Measurements from ENCODE around the gene CORO1C. TPM values are rescaled to one million over a fixed set of nuclear protein-coding genes. Genes with fewer than 3 reads are reported as not detected.

Gene CORO1C
- total and polyA plus RNA-seq, 9 of the 15 experiments (the other 6 are each of a cell fraction or from before 2014, with no cell fraction given), result 55.2 to 280 (median 150) TPM

DNA sequence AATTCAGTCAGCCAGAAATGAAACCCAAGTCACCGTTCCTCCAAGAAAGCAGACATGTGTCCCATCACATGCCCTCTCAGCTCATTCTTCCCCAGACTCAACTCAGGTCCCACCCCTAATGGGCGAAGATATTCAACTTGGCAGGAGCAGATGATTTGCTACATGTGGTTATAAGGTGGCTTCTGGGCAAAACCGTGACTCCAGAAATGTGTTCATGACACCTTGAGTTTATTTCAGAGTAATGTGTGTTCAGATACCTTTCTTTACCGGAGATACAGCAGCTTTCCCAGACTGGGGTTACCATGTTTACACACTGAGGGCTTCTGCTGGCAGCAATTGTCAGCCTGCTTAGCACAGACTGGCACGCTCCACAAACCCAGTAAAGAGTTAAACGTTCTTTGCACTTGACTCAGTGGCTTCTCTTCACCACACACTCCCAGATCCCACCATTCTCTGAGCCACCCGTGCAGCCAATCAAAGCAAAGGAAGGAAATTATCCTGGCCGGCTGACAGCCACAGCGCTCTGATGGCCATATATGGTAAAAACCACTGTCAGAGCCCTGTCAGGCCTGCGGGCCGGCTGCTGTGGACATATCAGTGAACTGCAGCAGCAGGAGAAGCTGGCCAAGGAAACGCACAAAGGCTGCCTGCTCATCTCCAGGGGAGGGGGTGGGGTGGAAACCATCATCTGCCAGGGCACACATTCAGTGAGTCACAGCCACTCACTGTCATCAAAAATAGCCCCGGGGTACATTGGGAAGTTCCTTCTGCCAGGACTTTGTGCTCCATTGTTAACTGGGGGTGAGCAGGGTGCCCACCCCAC is 39.9 kb downstream of the CORO1C start (continued):
- TF ChIP-seq, protein P1, sequence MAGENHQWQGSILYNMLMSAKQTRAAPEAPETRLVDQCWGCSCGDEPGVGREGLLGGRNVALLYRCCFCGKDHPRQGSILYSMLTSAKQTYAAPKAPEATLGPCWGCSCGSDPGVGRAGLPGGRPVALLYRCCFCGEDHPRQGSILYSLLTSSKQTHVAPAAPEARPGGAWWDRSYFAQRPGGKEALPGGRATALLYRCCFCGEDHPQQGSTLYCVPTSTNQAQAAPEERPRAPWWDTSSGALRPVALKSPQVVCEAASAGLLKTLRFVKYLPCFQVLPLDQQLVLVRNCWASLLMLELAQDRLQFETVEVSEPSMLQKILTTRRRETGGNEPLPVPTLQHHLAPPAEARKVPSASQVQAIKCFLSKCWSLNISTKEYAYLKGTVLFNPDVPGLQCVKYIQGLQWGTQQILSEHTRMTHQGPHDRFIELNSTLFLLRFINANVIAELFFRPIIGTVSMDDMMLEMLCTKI (IDR thresholded peaks at IDR 0.05; ENCODE audit: partially characterized antibody), result no peak
- TF ChIP-seq PTTG1 (tag; IDR thresholded peaks at IDR 0.05; ENCODE audit: low read depth) (peak; percentile 33; the same call in 1 of the 2 replicates), ZNF445 (CRISPR knock-in tag; IDR thresholded peaks at IDR 0.05; ENCODE audit: low read depth) (no peak), FOXA3 (CRISPR knock-in tag; conservative IDR thresholded peaks at IDR 0.05 in 1 of 2, IDR thresholded peaks at IDR 0.05 in 1 of 2) (peak; percentile 59 to 94), ZNF561 (CRISPR knock-in tag; conservative IDR thresholded peaks at IDR 0.05) (0 out of 2 replicates have a peak, but pooled peaks have one; percentile 59), ETS2 (tag; IDR thresholded peaks at IDR 0.05; ENCODE audit: borderline replicate concordance, poor library complexity, severe bottlenecking) (no peak), HMG20B (CRISPR knock-in tag; IDR thresholded peaks at IDR 0.05) (no peak), ZNF3 (CRISPR knock-in tag; IDR thresholded peaks at IDR 0.05) (no peak), ZFPM2 (CRISPR knock-in tag; IDR thresholded peaks at IDR 0.05) (no peak), GABPA (tag; conservative IDR thresholded peaks at IDR 0.05; ENCODE audit: low read depth) (peak; percentile 37; the same call in 1 of the 2 replicates)
- TF ChIP-seq, protein P2, sequence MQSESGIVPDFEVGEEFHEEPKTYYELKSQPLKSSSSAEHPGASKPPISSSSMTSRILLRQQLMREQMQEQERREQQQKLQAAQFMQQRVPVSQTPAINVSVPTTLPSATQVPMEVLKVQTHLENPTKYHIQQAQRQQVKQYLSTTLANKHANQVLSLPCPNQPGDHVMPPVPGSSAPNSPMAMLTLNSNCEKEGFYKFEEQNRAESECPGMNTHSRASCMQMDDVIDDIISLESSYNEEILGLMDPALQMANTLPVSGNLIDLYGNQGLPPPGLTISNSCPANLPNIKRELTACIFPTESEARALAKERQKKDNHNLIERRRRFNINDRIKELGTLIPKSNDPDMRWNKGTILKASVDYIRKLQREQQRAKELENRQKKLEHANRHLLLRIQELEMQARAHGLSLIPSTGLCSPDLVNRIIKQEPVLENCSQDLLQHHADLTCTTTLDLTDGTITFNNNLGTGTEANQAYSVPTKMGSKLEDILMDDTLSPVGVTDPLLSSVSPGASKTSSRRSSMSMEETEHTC (IDR thresholded peaks at IDR 0.05), result no peak
- TF ChIP-seq, protein P3, sequence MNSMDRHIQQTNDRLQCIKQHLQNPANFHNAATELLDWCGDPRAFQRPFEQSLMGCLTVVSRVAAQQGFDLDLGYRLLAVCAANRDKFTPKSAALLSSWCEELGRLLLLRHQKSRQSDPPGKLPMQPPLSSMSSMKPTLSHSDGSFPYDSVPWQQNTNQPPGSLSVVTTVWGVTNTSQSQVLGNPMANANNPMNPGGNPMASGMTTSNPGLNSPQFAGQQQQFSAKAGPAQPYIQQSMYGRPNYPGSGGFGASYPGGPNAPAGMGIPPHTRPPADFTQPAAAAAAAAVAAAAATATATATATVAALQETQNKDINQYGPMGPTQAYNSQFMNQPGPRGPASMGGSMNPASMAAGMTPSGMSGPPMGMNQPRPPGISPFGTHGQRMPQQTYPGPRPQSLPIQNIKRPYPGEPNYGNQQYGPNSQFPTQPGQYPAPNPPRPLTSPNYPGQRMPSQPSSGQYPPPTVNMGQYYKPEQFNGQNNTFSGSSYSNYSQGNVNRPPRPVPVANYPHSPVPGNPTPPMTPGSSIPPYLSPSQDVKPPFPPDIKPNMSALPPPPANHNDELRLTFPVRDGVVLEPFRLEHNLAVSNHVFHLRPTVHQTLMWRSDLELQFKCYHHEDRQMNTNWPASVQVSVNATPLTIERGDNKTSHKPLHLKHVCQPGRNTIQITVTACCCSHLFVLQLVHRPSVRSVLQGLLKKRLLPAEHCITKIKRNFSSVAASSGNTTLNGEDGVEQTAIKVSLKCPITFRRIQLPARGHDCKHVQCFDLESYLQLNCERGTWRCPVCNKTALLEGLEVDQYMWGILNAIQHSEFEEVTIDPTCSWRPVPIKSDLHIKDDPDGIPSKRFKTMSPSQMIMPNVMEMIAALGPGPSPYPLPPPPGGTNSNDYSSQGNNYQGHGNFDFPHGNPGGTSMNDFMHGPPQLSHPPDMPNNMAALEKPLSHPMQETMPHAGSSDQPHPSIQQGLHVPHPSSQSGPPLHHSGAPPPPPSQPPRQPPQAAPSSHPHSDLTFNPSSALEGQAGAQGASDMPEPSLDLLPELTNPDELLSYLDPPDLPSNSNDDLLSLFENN (IDR thresholded peaks at IDR 0.05; ENCODE audit: low read depth in 2 of 2, low read length in 2 of 2), result peak in 1 of 2 experiments; percentile 78; a peak in 2 of 4 replicates
- TF ChIP-seq, protein P4, sequence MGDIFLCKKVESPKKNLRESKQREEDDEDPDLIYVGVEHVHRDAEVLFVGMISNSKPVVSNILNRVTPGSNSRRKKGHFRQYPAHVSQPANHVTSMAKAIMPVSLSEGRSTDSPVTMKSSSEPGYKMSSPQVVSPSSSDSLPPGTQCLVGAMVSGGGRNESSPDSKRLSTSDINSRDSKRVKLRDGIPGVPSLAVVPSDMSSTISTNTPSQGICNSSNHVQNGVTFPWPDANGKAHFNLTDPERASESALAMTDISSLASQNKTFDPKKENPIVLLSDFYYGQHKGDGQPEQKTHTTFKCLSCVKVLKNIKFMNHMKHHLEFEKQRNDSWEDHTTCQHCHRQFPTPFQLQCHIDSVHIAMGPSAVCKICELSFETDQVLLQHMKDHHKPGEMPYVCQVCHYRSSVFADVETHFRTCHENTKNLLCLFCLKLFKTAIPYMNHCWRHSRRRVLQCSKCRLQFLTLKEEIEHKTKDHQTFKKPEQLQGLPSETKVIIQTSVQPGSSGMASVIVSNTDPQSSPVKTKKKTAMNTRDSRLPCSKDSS (IDR thresholded peaks at IDR 0.05; ENCODE audit: low read depth, partially characterized antibody), result no peak
- TF ChIP-seq, protein P5, sequence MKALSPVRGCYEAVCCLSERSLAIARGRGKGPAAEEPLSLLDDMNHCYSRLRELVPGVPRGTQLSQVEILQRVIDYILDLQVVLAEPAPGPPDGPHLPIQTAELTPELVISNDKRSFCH (CRISPR knock-in tag; IDR thresholded peaks at IDR 0.05), result no peak
- TF ChIP-seq, protein P5 (tag; IDR thresholded peaks at IDR 0.05), result peak; percentile 69; the same call in 1 of the 2 replicates
